AG04450 (cell line): Measurements from ENCODE around the gene B3GNT8. TPM values are rescaled to one million over a fixed set of nuclear protein-coding genes. Genes with fewer than 3 reads are reported as not detected.
A peak's percentile ranks its signal among the peaks of the same experiment; 100 is the strongest.

Experiments used
- CTCF ChIA-PET: fragments of 300-600, 350-600 bp; formaldehyde crosslinking; extraction: SDS; loops from one replicate; lab custom pipeline; 2022; ENCODE audit warnings: antibody characterized with exemption, inconsistent platforms; lab: Charles Lee
- POLR2A ChIA-PET: fragments of 350-600 bp; formaldehyde crosslinking; extraction: SDS; loops from one replicate; lab custom pipeline; 2021; ENCODE audit warnings: antibody characterized with exemption, inconsistent platforms; lab: Yijun Ruan, JAX
- DNase-seq: peaks from one replicate; pipeline ENCODE4 v3.0.0-alpha.2; 2011; ENCODE audit warnings: low read depth, low spot score
- H3K27ac ChIP-seq: one replicate; pipeline ENCODE4 v1.5.1; 2012; ENCODE audit warnings: low read depth, low read length, control low read depth
- H3K27me3 ChIP-seq: one replicate; pipeline ENCODE4 v1.6.0; 2012; ENCODE audit warnings: low read length; ENCODE audit not compliant: control insufficient read depth, insufficient read depth
- H3K4me3 ChIP-seq: 2 replicates; pipeline ENCODE4 v1.5.1; 2011; ENCODE audit warnings: mild to moderate bottlenecking, low read depth, low read length, control low read depth
- H3K9me3 ChIP-seq: 2 replicates; pipeline ENCODE4 v1.5.1; 2012; ENCODE audit warnings: low read length; ENCODE audit not compliant: control insufficient read depth, insufficient read depth
- polyA plus RNA-seq: library from polyadenylated mRNA; depleted of rRNA; stranded (reverse); fragments of >200 nt; gene quantifications from 2 replicates; pipeline ENCODE4 v1.2.3, GENCODE V29; 2011
- TF ChIP-seq, protein P1 (sequence below): IDR thresholded peaks from 2 replicates; pipeline ENCODE4 v1.5.1; 2011; ENCODE audit warnings: low read depth, low read length, control low read depth, inconsistent platforms

B3GNT8 gene
- polyA plus RNA-seq, 1 experiment: 0.14 TPM

- ChIA-PET POLR2A (no interaction called here), CTCF (no interaction called here)
- no peak overlapping the region for H3K27ac ChIP-seq
- DNase-seq: no peak
- TF ChIP-seq, protein P1, sequence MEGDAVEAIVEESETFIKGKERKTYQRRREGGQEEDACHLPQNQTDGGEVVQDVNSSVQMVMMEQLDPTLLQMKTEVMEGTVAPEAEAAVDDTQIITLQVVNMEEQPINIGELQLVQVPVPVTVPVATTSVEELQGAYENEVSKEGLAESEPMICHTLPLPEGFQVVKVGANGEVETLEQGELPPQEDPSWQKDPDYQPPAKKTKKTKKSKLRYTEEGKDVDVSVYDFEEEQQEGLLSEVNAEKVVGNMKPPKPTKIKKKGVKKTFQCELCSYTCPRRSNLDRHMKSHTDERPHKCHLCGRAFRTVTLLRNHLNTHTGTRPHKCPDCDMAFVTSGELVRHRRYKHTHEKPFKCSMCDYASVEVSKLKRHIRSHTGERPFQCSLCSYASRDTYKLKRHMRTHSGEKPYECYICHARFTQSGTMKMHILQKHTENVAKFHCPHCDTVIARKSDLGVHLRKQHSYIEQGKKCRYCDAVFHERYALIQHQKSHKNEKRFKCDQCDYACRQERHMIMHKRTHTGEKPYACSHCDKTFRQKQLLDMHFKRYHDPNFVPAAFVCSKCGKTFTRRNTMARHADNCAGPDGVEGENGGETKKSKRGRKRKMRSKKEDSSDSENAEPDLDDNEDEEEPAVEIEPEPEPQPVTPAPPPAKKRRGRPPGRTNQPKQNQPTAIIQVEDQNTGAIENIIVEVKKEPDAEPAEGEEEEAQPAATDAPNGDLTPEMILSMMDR: no peak
- no peak overlapping the region for H3K4me3 ChIP-seq
- H3K9me3 ChIP-seq: no peaks in the 10 kb centered on the region
- H3K27me3 ChIP-seq: no peaks in the 10 kb centered on the region
These were observed 25.7 kb downstream of the B3GNT8 start for GRCh38 chr19:41401483-41401882.

- Histone ChIP-seq H3K9me3 (no peaks in the 10 kb centered on the region), H3K4me3 (no peak overlapping the region), H3K27ac (no peak overlapping the region), H3K27me3 (no peaks in the 10 kb centered on the region)
- CTCF ChIA-PET: interaction anchor here (1.1 kb wide), 1 partner anchor 45 kb away, joined by 5 read pairs; no protein-coding TSS in a partner anchor
- TF ChIP-seq, protein P1: no peak
- POLR2A ChIA-PET: no interaction called here
- no peak for DNase-seq
These were observed 27.6 kb downstream of the B3GNT8 start for GRCh38 chr19:41399525-41399924.

DNA sequence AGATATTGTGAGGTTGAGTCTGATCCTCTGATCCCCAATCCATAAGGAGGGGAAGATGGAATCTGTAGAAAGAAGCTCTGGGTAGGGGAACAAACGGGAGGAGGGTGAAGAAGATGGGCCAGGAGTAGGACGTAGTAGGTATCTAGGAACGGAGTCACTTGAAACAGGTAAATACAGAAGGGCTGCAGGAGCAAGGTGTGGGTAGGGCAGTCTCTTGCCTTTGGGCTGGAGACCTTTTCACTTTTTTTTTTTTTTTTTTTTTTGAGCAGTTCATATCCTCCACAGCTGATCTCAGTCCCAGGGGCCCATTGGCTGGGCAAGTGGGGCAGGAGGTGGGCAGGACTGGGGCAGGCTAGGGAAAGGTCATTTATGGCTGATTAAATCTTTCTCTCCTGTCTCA, 28.1 kb downstream of the B3GNT8 start:
- POLR2A ChIA-PET: no interaction called here
- DNase-seq: no peak
- H3K9me3 ChIP-seq: no peaks in the 10 kb centered on the region
- CTCF ChIA-PET: interaction anchor here (1.1 kb wide), 1 partner anchor 44 kb away, joined by 5 read pairs; no protein-coding TSS in a partner anchor
- no peaks in the 10 kb centered on the region for H3K27me3 ChIP-seq
- TF ChIP-seq, protein P1: no peak
- H3K27ac ChIP-seq: no peak overlapping the region
- H3K4me3 ChIP-seq: no peak overlapping the region

DNA sequence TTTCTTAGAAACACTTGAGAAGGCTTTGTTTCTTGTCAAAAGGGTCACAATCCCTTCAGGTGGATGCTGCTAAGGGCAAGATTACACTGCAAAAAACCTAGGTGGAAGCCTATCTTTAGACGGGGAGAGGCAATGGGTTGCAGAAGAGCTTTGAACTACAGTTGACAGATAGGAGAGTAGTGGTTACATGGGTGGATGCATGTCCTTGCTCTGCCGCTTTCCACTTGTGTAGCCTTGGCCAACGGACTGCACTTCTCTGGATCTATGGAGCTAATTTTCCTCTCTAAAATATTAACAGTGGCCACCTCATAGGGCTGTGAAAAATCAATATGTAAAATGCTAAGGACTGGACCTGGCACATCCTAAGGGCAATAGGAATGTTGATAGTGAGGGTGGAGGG, 28.6 kb downstream of the B3GNT8 start:
- no peaks in the 10 kb centered on the region for H3K27me3 ChIP-seq
- CTCF ChIA-PET: interaction anchor here (1.1 kb wide), 1 partner anchor 44 kb away, joined by 5 read pairs; no protein-coding TSS in a partner anchor
- POLR2A ChIA-PET: no interaction called here
- no peak overlapping the region for H3K27ac ChIP-seq
- TF ChIP-seq, protein P1: no peak
- no peak for DNase-seq
- H3K9me3 ChIP-seq: no peaks in the 10 kb centered on the region
- H3K4me3 ChIP-seq: peak overlapping the region; percentile 90

DNA sequence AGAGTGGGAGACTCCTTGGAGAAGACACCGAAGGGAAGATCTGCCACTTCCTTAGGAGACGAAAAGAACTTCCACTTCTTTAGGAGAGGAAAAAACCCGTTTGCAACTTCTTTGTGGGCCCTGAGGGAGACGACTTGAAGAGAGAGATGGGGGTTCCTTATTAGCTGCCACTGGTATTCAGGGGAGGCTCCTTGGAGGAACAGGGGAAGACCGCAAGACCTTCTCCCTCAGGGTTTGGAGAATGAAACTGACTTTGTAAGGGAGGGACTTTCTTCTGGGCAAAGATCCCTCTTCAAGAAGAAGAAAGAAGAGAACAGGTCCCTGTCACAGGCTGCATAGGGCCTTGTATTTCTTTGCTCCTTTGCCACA, 29.1 kb downstream of the B3GNT8 start:
- Histone ChIP-seq H3K27ac (no peak overlapping the region), H3K4me3 (peak overlapping the region; percentile 90), H3K27me3 (no peaks in the 10 kb centered on the region), H3K9me3 (no peaks in the 10 kb centered on the region)
- TF ChIP-seq, protein P1: no peak
- ChIA-PET POLR2A (no interaction called here), CTCF (no interaction called here)
- DNase-seq: no peak
